Hematopoietic multipotent progenitor cell treated with erythropoietin and hydrocortisone succinate and interleukin-3 and kit ligand, for 17 days (in vitro differentiated cells): ENCODE results near the gene HMGB4.

Experiments used
- DNase-seq: peaks from one replicate; pipeline ENCODE4 v3.0.0-alpha.2; 2015; ENCODE audit warnings: low spot score

HMGB4 gene

DNA sequence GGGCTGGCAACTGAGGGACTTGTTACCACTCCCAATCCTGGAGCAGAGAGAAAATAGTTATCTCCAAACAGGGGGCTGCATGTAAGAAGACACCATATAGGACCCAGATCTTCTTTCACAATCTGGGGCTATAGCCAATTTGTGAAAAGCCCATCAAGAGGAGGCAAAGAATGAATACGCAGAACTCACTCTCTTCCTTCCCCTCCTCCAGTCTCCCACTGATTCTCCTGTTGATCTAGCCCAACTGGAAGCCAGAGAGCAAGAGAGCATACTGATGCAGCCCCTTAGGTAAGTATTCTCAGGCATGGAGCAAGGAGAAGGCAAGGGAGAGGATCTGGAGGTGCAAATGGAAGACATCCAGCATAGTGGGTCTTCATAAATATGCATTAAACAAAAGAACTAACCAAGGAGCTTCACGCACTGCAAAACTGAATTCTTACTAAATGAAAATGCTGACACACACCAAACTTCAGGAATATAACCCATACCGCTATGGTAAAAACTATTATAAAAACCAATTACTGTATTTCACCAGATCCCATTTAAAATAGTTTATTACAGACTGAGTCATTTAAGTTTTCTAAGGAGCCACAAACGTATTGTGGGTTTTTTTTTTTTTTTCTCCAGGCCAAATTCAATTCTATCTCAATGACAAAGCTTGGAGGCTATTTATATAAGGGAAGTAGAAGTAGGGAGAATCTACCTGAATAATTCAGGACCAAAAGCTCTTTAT, 15.5 kb upstream of the HMGB4 start:
- DNase-seq, result no peak

DNA sequence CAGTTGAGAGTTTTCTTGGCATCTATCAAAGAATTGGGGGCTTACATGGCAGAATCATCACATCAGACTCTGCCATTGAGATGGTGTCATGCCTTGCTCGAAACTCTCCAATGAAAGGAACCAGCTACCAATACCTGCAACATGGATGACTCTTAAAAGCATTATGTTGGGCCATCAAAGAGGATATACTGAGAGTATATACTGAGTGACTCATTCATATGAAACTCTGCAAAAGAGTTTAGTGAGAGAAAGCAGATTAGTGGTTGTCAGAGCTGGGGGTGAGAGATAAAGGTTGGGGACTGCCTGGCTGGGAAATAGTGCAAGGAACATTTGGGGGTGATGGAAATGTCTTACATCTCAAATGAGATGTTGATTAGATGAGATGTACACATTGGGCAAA, 14.7 kb upstream of the HMGB4 start:
- DNase-seq, result no peak

GRCh38 chr1:33850481-33850880, 13.4 kb upstream of the HMGB4 start:
- no peak for DNase-seq

GRCh38 chr1:33852711-33853110, 11.2 kb upstream of the HMGB4 start:
- no peak for DNase-seq

- no peak for DNase-seq
These were observed 10.4 kb upstream of the HMGB4 start for GRCh38 chr1:33853431-33853830.

- no peak for DNase-seq
These were observed 9.8 kb upstream of the HMGB4 start for GRCh38 chr1:33854091-33854490.

DNA sequence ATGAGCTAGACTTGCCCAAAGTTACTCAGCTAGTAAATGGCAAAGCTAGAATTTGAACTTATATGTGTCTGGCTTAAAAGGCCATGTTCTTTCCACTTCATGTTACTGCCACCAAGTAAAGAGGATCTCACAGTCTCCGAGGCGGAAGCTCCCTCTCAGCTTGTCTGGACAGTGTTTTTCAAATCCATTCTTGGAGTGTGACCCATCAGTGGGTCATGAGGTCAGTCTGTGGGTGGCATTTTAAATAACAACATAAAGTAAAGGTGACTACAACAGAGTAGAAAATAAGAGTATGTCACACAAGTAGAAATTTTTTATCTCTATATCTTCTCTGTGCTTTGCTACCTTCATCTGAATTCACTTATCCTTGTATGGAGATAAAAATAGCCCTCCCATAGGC, 3.2 kb upstream of the HMGB4 start:
- DNase-seq, result no peak

DNA sequence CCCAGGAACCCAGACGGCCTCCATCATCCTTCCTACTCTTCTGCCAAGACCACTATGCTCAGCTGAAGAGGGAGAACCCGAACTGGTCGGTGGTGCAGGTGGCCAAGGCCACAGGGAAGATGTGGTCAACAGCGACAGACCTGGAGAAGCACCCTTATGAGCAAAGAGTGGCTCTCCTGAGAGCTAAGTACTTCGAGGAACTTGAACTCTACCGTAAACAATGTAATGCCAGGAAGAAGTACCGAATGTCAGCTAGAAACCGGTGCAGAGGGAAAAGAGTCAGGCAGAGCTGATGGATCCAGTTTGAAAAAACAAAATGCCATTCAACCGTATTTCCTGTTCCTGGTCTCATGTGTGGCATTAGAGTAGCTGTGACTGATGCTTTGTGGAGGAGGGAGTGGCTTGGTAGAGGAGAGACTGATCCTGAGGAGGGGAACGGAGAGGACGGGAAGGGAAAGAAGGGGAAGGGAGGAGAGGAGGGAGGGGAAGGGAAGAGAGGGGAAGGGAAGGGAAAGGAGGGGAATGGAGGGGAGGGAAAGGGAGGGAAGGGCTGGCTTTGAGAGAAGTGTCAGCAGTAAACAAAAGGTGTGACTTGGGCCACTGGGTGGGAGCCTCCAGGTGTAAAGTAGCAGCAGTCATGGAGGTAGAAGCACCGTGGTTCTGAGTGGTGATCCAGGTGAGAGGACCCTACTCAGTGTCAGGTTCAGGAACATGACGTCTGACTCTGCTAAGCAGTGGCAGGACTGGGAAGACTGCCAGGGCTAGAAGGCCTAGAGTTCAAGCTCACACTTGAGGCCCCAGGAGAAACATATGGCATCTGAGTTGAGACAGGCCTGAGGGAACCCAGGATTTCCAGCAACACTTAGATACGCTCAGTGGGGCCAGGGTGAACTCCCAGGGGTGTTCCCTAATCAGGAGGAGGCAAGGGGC, 846 bp downstream of the HMGB4 start:
- DNase-seq, result no peak

DNA sequence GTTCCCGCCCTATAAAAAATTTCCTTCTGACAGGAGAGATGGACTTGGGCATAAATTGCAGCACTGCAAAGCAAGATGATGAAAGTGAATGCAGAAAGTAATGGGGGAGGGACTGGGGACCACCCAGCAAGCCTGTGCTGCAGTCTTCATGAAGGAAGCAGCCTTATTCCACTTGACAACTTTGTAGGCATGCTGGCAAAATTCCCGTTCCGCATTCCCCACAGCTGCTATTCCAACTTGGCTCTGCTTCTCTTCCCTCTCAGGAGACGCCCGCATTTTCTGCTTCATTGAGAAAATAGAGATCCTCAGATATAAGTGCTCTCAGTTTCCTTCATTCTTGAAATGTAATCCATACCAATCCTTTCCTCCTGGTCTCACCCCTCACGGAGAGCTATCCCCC, 2.4 kb downstream of the HMGB4 start:
- DNase-seq, result no peak

GRCh38 chr1:33867684-33868083, 3.8 kb downstream of the HMGB4 start:
- no peak for DNase-seq

DNA sequence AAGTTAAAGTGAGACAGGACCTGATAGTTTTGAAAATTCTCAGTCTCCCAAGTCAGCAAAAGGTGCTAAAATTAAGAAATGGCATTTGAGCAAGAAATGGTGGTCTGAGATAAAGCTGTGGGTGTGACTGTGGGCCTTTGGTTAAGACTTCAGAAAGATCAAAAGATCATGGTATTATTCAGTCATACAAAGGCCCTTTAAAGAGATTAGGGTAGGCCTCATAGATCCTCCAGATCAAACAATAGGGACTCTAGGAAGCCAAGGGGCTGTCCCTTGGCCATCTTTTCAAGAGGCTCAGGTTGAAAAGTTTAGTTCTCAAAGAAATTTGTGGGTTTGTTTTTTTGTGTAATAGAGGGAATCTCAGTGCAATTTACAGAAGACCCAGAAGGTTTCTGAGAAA, 8.4 kb downstream of the HMGB4 start:
- DNase-seq, result no peak

- no peak for DNase-seq
These were observed 8.8 kb downstream of the HMGB4 start for GRCh38 chr1:33872683-33873082.

GRCh38 chr1:33874636-33875035, 10.8 kb downstream of the HMGB4 start:
- no peak for DNase-seq

GRCh38 chr1:33875862-33876261, 12.0 kb downstream of the HMGB4 start:
- no peak for DNase-seq

GRCh38 chr1:33876970-33877650, 13.2 kb downstream of the HMGB4 start:
- DNase-seq, result no peak

- DNase-seq, result no peak
These were observed 14.5 kb downstream of the HMGB4 start for GRCh38 chr1:33878392-33878791.

DNA sequence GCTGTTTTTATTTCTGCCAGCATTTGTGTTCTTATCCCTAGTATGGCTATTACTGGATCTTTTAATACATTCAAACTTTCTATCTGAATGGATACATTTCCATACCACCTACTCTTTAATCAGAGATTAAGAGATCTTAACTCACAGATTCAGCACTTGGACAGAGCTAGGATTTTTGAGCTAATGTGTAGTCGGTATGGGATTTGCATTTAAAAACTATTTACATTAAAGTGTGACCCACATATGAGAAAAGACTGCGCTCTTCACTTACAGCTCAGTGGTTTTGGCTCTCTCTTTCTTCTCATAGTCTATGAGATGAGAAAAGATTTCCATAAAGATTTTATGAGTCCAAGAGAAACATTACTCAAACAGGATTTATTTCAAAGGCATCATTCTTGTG, 16.4 kb downstream of the HMGB4 start:
- DNase-seq, result no peak

DNA sequence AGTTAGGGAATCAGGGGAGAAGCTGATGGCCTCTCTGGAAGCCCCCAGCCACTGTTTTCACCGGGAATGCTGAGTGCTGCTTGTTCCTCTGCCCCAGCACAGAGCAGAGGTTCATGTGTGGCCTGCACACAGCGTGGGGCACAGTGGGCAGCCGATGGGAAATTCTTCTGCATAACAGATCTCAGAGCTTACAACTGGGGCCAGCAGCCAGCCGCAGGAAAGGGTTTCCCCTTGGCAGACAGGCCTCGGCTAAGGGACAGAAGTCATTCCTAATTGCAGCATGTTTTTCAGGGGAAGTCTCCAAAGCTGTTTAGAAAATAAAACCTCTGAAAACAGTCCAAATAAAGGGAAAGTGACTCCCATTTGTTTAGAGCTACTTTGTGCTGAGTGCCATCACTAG, 22.6 kb downstream of the HMGB4 start:
- no peak for DNase-seq

DNA sequence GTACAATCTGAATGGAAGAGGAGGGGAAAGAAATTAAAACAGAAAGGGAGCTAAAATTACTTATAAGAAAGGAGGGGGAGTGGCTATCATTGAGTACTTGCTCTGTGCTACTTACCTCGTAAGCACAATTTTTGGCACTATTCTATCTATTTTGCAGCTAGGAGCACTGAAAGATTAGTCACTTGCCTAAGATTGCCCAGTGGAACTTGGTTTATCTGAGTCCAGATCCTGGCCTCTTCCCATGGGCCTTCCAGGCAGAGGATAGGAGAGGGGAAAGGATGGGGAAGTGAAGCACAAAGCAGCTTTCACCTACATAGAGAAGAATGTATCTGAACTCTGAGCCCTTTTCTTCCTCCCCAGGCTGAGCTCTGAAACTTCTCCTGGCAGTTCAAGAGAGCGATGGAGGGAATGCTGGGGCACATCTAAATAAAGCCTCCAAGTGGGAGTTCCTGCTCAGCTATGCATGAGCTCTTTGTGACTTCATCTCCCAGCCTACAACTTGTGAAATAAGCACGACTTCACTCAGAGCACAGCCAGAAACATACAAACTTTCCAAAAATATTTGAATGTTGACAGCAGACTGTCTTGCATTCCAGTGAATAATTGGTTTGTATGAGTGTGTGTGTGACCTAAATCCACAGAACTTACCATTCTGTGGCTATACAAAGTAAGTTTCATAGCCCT, 29.4 kb downstream of the HMGB4 start:
- DNase-seq, result no peak

- DNase-seq, result no peak
These were observed 31.5 kb downstream of the HMGB4 start for GRCh38 chr1:33895396-33895795.

- no peak for DNase-seq
These were observed 32.1 kb downstream of the HMGB4 start for GRCh38 chr1:33895976-33896375.

DNA sequence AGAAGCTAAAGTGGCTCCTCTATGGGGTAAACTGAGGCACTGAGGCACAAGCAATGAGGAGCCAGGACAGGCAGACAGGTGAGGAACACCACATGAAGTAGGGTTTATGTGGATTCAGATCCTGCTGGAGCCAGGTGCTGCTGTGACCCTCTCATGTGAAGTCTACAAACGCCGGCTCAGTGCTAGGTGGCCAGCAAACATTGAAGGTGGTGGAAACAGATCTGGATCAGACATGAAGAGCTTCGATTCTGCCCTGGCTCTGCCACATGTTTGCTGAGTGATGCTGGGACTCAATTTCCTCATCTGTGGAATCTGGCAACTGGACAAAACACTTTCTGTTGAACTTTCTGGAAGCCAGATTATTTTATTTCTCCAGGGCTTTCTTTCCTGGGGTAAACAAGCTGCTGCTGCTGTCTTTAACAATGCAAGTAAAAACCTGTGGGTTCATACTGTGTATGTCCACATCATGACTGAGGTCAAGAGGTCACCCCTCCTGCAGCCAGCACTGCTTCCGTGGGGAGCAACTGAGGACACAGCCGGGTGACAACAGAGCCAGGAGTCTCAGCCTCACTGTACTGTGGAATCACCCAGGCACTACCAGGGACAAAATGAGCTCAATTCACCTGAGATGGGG, 33.3 kb downstream of the HMGB4 start:
- no peak for DNase-seq
